Measurements from ENCODE around the gene DDI1. TPM values are rescaled to one million over a fixed set of nuclear protein-coding genes. Genes with fewer than 3 reads are reported as not detected.

DDI1 gene
- total and polyA plus RNA-seq, 10 of the 15 experiments (the other 5 are each of a cell fraction or from before 2014, with no cell fraction given) = not detected

DNA sequence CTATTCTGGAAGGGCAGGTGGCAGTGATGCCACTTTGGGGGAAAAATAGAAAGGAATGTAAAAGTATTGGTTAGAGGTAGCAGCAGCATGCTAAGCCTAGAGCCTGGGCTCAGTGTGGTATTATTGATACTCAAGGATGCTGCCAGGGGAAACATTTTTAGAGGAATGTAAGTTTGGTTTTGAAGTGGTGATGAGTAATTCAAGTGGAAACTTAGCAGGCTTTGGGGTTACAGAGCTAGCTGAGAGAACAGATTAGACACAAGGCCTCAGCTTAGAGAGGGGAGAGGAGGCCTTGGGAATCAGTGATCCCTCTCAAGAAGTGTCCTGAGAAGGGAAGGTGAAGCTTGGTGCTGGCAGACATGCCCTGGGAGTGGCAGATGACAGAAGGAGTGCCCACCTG is 32.9 kb upstream of the DDI1 start:
- ATAC-seq (no peak), DNase-seq (ENCODE audit: low read depth, low spot score) (no peak), FAIRE-seq (no peak)
- no TSS peak for BruUV-seq (replicated peaks)
- no peaks in the 10 kb centered on the region for H3K36me3 ChIP-seq (ENCODE audit: control insufficient read depth in 2 of 2, insufficient read depth in 2 of 2, low read length in 1 of 2)
- H3K4me2 ChIP-seq (ENCODE audit: control insufficient read depth, insufficient read depth) = no peak overlapping the region
- ChIA-PET POLR2A (no interaction called here), CTCF (no interaction called here), RAD21 (ENCODE audit: unreplicated experiment) (no interaction called here), SMC1A (ENCODE audit: uncharacterized antibody, unreplicated experiment) (interaction anchor here (0.5 kb wide), 1 partner anchor 182 kb away, joined by 3 read pairs; no protein-coding TSS in a partner anchor)
- H3K4me3 ChIP-seq = no peak overlapping the region
- H3K79me2 ChIP-seq (ENCODE audit: control insufficient read depth, insufficient read depth, low read length) = no peaks in the 10 kb centered on the region
- in situ Hi-C loops (cut with MboI) = no loop called here
- no peak overlapping the region for H2AFZ ChIP-seq (ENCODE audit: control insufficient read depth, low read depth, low read length)
- H4K20me1 ChIP-seq (ENCODE audit: control insufficient read depth, insufficient read depth) = no peaks in the 10 kb centered on the region
- intact Hi-C loops (cut with micrococcal nuclease; ENCODE audit: unreplicated experiment) = no loop called here
- no peaks in the 10 kb centered on the region for H3K27me3 ChIP-seq (replicated peaks in 1 of 2; ENCODE audit: control insufficient read depth in 2 of 2, insufficient read depth in 2 of 2, low read length in 1 of 2)
- H3K27ac ChIP-seq (ENCODE audit: control insufficient read depth, insufficient read depth) = no peak overlapping the region
- no peak overlapping the region for H3K9ac ChIP-seq (ENCODE audit: control insufficient read depth, insufficient read depth, low read length)
- no peaks in the 10 kb centered on the region; the same call in 2 of the 3 replicates for H3K9me3 ChIP-seq (replicated peaks; ENCODE audit: control insufficient read depth, insufficient read depth, low read length)
- H3K4me1 ChIP-seq (ENCODE audit: control insufficient read depth, insufficient read depth, low read length) = no peaks in the 10 kb centered on the region
- TF ChIP-seq IKZF1 (conservative IDR thresholded peaks at IDR 0.05) (no peak), KLF5 (IDR thresholded peaks at IDR 0.05; ENCODE audit: partially characterized antibody) (no peak), STAT3 (IDR thresholded peaks at IDR 0.05; ENCODE audit: low read depth, low read length) (no peak), NFIC (IDR thresholded peaks at IDR 0.05; ENCODE audit: low read depth, low read length) (no peak), EED (IDR thresholded peaks at IDR 0.05; ENCODE audit: low read depth) (no peak), SUPT20H (IDR thresholded peaks at IDR 0.05; ENCODE audit: borderline replicate concordance, control insufficient read depth, low read depth, low read length) (no peak), WRNIP1 (IDR thresholded peaks at IDR 0.05; ENCODE audit: borderline replicate concordance, low read depth, low read length) (no peak), NR2C1 (IDR thresholded peaks at IDR 0.05) (no peak), POLR2AphosphoS5 (IDR thresholded peaks at IDR 0.05; ENCODE audit: low read length) (no peak), STAT1 (conservative IDR thresholded peaks at IDR 0.05) (no peak), GABPA (IDR thresholded peaks at IDR 0.05; ENCODE audit: low read depth) (no peak), FOXM1 (IDR thresholded peaks at IDR 0.05; ENCODE audit: low read depth, low read length) (no peak)
- TF ChIP-seq, protein P1, sequence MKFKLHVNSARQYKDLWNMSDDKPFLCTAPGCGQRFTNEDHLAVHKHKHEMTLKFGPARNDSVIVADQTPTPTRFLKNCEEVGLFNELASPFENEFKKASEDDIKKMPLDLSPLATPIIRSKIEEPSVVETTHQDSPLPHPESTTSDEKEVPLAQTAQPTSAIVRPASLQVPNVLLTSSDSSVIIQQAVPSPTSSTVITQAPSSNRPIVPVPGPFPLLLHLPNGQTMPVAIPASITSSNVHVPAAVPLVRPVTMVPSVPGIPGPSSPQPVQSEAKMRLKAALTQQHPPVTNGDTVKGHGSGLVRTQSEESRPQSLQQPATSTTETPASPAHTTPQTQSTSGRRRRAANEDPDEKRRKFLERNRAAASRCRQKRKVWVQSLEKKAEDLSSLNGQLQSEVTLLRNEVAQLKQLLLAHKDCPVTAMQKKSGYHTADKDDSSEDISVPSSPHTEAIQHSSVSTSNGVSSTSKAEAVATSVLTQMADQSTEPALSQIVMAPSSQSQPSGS (IDR thresholded peaks at IDR 0.05; ENCODE audit: low read length) = no peak
- TF ChIP-seq, protein P2, sequence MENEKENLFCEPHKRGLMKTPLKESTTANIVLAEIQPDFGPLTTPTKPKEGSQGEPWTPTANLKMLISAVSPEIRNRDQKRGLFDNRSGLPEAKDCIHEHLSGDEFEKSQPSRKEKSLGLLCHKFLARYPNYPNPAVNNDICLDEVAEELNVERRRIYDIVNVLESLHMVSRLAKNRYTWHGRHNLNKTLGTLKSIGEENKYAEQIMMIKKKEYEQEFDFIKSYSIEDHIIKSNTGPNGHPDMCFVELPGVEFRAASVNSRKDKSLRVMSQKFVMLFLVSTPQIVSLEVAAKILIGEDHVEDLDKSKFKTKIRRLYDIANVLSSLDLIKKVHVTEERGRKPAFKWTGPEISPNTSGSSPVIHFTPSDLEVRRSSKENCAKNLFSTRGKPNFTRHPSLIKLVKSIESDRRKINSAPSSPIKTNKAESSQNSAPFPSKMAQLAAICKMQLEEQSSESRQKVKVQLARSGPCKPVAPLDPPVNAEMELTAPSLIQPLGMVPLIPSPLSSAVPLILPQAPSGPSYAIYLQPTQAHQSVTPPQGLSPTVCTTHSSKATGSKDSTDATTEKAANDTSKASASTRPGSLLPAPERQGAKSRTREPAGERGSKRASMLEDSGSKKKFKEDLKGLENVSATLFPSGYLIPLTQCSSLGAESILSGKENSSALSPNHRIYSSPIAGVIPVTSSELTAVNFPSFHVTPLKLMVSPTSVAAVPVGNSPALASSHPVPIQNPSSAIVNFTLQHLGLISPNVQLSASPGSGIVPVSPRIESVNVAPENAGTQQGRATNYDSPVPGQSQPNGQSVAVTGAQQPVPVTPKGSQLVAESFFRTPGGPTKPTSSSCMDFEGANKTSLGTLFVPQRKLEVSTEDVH (IDR thresholded peaks at IDR 0.05; ENCODE audit: low read depth, partially characterized antibody) = no peak
- TF ChIP-seq, protein P3, sequence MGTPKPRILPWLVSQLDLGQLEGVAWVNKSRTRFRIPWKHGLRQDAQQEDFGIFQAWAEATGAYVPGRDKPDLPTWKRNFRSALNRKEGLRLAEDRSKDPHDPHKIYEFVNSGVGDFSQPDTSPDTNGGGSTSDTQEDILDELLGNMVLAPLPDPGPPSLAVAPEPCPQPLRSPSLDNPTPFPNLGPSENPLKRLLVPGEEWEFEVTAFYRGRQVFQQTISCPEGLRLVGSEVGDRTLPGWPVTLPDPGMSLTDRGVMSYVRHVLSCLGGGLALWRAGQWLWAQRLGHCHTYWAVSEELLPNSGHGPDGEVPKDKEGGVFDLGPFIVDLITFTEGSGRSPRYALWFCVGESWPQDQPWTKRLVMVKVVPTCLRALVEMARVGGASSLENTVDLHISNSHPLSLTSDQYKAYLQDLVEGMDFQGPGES (IDR thresholded peaks at IDR 0.05) = no peak
- TF ChIP-seq, protein P4, sequence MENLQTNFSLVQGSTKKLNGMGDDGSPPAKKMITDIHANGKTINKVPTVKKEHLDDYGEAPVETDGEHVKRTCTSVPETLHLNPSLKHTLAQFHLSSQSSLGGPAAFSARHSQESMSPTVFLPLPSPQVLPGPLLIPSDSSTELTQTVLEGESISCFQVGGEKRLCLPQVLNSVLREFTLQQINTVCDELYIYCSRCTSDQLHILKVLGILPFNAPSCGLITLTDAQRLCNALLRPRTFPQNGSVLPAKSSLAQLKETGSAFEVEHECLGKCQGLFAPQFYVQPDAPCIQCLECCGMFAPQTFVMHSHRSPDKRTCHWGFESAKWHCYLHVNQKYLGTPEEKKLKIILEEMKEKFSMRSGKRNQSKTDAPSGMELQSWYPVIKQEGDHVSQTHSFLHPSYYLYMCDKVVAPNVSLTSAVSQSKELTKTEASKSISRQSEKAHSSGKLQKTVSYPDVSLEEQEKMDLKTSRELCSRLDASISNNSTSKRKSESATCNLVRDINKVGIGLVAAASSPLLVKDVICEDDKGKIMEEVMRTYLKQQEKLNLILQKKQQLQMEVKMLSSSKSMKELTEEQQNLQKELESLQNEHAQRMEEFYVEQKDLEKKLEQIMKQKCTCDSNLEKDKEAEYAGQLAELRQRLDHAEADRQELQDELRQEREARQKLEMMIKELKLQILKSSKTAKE (IDR thresholded peaks at IDR 0.05; ENCODE audit: low read depth, poor library complexity, severe bottlenecking) = no peak
- TF ChIP-seq, protein P5, sequence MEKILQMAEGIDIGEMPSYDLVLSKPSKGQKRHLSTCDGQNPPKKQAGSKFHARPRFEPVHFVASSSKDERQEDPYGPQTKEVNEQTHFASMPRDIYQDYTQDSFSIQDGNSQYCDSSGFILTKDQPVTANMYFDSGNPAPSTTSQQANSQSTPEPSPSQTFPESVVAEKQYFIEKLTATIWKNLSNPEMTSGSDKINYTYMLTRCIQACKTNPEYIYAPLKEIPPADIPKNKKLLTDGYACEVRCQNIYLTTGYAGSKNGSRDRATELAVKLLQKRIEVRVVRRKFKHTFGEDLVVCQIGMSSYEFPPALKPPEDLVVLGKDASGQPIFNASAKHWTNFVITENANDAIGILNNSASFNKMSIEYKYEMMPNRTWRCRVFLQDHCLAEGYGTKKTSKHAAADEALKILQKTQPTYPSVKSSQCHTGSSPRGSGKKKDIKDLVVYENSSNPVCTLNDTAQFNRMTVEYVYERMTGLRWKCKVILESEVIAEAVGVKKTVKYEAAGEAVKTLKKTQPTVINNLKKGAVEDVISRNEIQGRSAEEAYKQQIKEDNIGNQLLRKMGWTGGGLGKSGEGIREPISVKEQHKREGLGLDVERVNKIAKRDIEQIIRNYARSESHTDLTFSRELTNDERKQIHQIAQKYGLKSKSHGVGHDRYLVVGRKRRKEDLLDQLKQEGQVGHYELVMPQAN (conservative IDR thresholded peaks at IDR 0.05) = no peak

Measured in GM12878 (cell line).